K562 (cell line): Measurements from ENCODE around the gene TSSK2. TPM values are rescaled to one million over a fixed set of nuclear protein-coding genes. Genes with fewer than 3 reads are reported as not detected.

Experiments
- ATF7 ChIP-seq: fragments of 450-650 bp; IDR thresholded peaks from 2 replicates; pipeline ENCODE4 v1.7.1; 2014; ENCODE audit warnings: mild to moderate bottlenecking, moderate library complexity
- COPS2 ChIP-seq: fragments of 450-650 bp; conservative IDR thresholded peaks from 2 replicates; pipeline ENCODE4 v1.6.1; 2016; ENCODE audit warnings: mild to moderate bottlenecking, moderate library complexity
- ERF ChIP-seq: fragments of 450-650 bp; formaldehyde crosslinking; IDR thresholded peaks from 2 replicates; pipeline ENCODE4 v1.4.0; 2020; ENCODE audit warnings: mild to moderate bottlenecking, mixed read lengths
- HMGXB4 ChIP-seq: sonication (generic); formaldehyde crosslinking; IDR thresholded peaks from 2 replicates; pipeline ENCODE4 v1.8.1; 2023; ENCODE audit warnings: mild to moderate bottlenecking, missing genetic modification reagents
- HNRNPK ChIP-seq: fragments of 200-400 bp; formaldehyde crosslinking; IDR thresholded peaks from one replicate; pipeline ENCODE4 v1.6.1; 2018; ENCODE audit warnings: mild to moderate bottlenecking, low read depth, low read length; ENCODE audit not compliant: poor library complexity, severe bottlenecking
- PPARD ChIP-seq: fragments of 250-450 bp; sonication (Bioruptor Pico); IDR thresholded peaks from 2 replicates; pipeline ENCODE4 v1.8.0; 2022; ENCODE audit warnings: inconsistent platforms, mild to moderate bottlenecking, moderate library complexity
- PRMT5 ChIP-seq: sonication (generic); formaldehyde crosslinking; IDR thresholded peaks from 2 replicates; pipeline ENCODE4 v1.5.0; 2020; ENCODE audit warnings: missing genetic modification reagents
- RBBP5 ChIP-seq: fragments of 200-600 bp; sonication (generic); IDR thresholded peaks from 2 replicates; pipeline ENCODE4 v1.6.1; 2012; ENCODE audit warnings: borderline replicate concordance, mild to moderate bottlenecking, low read length, control low read depth, inconsistent platforms; ENCODE audit not compliant: insufficient read depth, poor library complexity, severe bottlenecking
- SAP30 ChIP-seq: fragments of 200-600 bp; sonication (generic); IDR thresholded peaks from 2 replicates; pipeline ENCODE4 v1.6.1; 2012; ENCODE audit warnings: borderline replicate concordance, low read depth, mild to moderate bottlenecking, moderate library complexity, low read length, control low read depth, inconsistent platforms; ENCODE audit not compliant: insufficient read depth, poor library complexity, severe bottlenecking
- SOX6 ChIP-seq: fragments of 450-650 bp; IDR thresholded peaks from 2 replicates; pipeline ENCODE4 v1.6.1; 2014; ENCODE audit warnings: mild to moderate bottlenecking
- SREBF1 ChIP-seq: fragments of 150-350 bp; IDR thresholded peaks from 2 replicates; pipeline ENCODE4 v1.6.1; 2014; ENCODE audit warnings: antibody characterized with exemption, low read depth, low read length, borderline replicate concordance
- U2AF2 ChIP-seq: fragments of 200-400 bp; formaldehyde crosslinking; optimal IDR thresholded peaks from 2 replicates; pipeline ENCODE3; 2017; ENCODE audit warnings: low read depth, mild to moderate bottlenecking, low read length
- ZNF263 ChIP-seq: sonication (generic); formaldehyde crosslinking; IDR thresholded peaks from 2 replicates; pipeline ENCODE4 v1.8.0; 2022; ENCODE audit warnings: mild to moderate bottlenecking, missing genetic modification reagents, borderline replicate concordance
- ZNF277 ChIP-seq: fragments of 250-450 bp; sonication (Bioruptor Pico); IDR thresholded peaks from 2 replicates; pipeline ENCODE4 v1.8.0; 2022; ENCODE audit warnings: inconsistent platforms, mild to moderate bottlenecking, moderate library complexity, borderline replicate concordance
- ZNF3 ChIP-seq: fragments of 250-450 bp; sonication (Bioruptor Pico); IDR thresholded peaks from 2 replicates; pipeline ENCODE4 v1.5.0; 2021; ENCODE audit warnings: mild to moderate bottlenecking, moderate library complexity
- ZNF583 ChIP-seq: fragments of 250-450 bp; sonication (Bioruptor Pico); IDR thresholded peaks from 2 replicates; pipeline ENCODE4 v1.4.0; 2020
- ZNF696 ChIP-seq: fragments of 250-450 bp; sonication (Bioruptor Pico); conservative IDR thresholded peaks from 2 replicates; pipeline ENCODE4 v1.4.0; 2020; ENCODE audit warnings: mild to moderate bottlenecking, moderate library complexity
- ZNF780A ChIP-seq: fragments of 250-450 bp; sonication (Bioruptor Pico); IDR thresholded peaks from 2 replicates; pipeline ENCODE4 v1.5.0; 2021; ENCODE audit warnings: mild to moderate bottlenecking
- polyA plus RNA-seq, 8 experiments: library from polyadenylated mRNA; depleted of rRNA in 4 of 8; stranded (reverse) in 5 of 8; unstranded in 3 of 8; fragments of >200 nt; fragmentation: Nextera tagmentation in 2 of 8; fragmentation: Illumina TruSeq in 1 of 8; extraction: Ambion mirVana in 2 of 8; extraction: Trizol in 1 of 8; gene quantifications; 2 replicates each; pipeline versions ENCODE4 v1.2.1 to v1.2.3, GENCODE V29; 2011 to 2014; ENCODE audit warnings: inconsistent platforms in 1 of 8, missing spikeins in 1 of 8
- total RNA-seq, 7 experiments: library from RNA; depleted of rRNA in 6 of 7; stranded (reverse); fragments of >200 nt in 6 of 7; fragmentation: Illumina TruSeq in 2 of 7; extraction: Trizol in 2 of 7; gene quantifications; 2 replicates each; pipeline versions ENCODE4 v1.2.1 to v1.2.3, GENCODE V29; 2011 to 2021; ENCODE audit warnings: low replicate concordance in 1 of 7

The TSSK2 gene
- total and polyA plus RNA-seq, 9 of the 15 experiments (the other 6 are each of a cell fraction or from before 2014, with no cell fraction given): 0.04 TPM; not detected in 8

GRCh38 chr22:19125011-19125410, 6.1 kb upstream of the TSSK2 start (continued):
- TF ChIP-seq ZNF277 (no peak), SAP30 (no peak), ZNF780A (CRISPR knock-in tag) (no peak), ZNF3 (no peak), HNRNPK (no peak), ZNF263 (CRISPR knock-in tag) (no peak), U2AF2 (no peak), PPARD (CRISPR knock-in tag) (no peak), ZNF583 (CRISPR knock-in tag) (0 out of 2 replicates have a peak, but pooled peaks have one; percentile 1), ATF7 (no peak), SOX6 (no peak), SREBF1 (no peak), HMGXB4 (CRISPR knock-in tag) (peak; percentile 50; the same call in 1 of the 2 replicates), COPS2 (no peak), ERF (CRISPR knock-in tag) (no peak), ZNF696 (no peak), RBBP5 (no peak), PRMT5 (CRISPR knock-in tag) (no peak)
- TF ChIP-seq, all 486 proteins: peak for 7
